Amygdala (tissue), 56 donors: ENCODE measurements around the gene CHRNB1.

Experiments
- DNase-seq, 56 donors: peaks; one replicate each; lab custom pipeline; 2025; lab: John Stamatoyannopoulos, UW

Gene CHRNB1, protein sequence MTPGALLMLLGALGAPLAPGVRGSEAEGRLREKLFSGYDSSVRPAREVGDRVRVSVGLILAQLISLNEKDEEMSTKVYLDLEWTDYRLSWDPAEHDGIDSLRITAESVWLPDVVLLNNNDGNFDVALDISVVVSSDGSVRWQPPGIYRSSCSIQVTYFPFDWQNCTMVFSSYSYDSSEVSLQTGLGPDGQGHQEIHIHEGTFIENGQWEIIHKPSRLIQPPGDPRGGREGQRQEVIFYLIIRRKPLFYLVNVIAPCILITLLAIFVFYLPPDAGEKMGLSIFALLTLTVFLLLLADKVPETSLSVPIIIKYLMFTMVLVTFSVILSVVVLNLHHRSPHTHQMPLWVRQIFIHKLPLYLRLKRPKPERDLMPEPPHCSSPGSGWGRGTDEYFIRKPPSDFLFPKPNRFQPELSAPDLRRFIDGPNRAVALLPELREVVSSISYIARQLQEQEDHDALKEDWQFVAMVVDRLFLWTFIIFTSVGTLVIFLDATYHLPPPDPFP

DNA sequence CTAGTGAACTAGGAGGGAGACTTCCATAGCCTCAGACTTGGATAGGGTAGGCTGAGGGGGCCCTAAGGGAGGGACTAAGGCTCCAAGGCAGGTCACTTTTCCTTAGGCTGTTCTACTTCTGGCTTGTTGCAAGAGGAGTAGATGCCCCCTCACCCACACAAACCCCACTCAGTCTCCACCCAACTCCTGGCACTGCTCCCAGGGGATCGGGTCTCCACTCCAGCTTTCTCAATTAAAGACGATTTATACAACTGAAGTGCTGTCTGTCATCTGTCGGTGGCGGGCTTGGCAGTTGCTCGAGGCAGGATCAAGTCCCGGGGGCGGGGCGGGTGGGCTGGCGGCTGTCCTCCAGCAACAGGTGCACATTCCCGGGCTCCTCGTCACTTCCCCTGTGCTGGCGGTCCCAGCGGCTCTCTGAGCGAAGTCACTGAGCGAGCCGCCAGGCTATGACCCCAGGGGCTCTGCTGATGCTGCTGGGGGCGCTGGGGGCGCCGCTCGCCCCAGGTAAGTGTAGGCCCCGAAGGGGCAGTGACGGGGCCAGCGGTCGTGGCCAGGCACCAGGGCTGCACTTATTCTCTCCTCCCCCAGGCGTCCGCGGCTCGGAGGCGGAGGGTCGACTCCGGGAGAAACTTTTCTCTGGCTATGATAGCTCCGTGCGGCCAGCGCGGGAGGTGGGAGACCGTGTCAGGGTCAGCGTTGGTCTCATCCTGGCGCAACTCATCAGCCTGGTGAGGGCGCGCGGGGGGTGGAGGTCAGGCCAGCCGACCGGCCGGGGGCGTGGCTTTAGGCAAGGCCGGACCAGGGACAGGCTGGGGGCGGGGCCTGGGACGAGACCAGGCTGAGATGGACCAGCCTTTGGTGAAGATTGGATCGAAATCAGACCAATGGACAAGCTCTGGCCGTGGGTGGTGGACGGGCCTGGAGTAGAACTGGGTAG, at the start of gene CHRNB1:
Gene CHRNB1 (plus strand): TSS at position 380 of the 937 bp plus-strand sequence. CDS start 67 bp downstream, at position 447.
- DNase-seq = peak in 46 of 56 donors; percentile 25 to 86 (median 54)

DNA sequence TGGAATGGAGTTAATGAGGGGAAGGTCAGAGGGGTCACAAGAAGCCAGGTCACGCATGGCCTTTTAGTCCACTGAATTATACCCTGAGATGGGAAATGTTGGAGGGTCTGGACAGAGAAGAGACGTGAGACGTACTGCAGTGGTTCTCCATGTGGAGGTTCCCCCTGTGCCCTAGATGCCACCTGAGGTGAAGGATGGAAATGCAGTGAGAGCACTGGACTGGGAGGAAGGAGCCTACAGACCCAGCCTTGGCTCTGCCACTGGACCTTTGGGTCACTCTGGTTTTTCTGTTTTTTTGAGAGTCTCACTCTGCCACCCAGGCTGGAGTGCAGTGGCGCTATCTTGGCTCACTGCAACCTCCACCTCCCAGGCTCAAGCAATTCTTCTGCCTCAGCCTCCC, 48.7 kb upstream of the CHRNB1 start:
- no peak for DNase-seq

DNA sequence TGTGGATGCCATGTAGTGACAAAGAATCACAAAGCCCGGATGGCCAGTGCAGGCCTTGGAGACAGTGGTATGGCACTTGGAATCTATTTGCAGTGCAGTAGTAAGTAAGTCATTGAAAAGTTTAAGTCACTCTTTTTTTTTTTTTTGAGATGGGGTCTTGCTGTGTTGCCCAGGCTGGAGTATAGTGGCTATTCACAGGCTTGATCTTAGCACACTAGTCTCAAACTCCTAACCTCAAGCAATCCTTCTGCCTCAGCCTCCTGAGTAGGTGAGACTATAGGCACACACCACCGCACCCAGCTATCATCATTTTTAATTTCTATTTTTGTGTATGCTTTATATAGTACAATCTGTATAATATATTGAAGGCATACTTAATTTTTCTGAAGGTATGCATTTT, 46.2 kb upstream of the CHRNB1 start:
- no peak for DNase-seq

DNA sequence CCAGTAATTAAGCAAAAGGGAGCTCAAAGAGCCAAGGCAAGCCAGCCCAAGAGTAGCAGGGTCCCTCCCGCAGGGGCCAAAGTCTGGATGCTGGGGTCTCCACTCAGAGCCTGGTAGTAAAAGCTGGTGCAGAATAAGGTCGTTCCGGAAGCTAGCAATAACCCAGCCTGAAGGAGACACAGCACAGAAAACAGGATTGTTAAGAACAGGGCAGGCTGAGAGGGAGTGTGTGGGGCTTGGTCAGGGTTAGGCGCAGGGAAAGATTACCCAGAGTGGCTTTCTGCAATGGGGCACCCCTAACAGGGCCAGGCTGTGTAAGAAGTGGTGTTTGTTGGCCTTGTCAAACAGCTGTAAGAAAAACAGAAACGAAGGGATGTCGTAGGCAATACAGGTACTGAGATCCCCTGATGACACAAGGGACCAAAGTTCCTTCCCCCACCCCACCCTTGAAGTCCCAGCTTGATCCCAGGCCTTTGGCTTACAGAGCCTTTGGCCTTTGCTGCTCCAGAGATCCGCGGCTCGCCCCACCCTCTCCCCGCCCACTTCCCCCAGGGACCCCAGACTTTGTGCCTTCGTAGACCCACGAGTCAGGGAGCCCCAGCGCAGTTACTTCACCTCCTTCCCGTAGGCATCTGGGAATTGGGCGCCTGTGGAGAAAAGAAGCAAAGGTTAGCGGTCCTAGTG, 41.7 kb upstream of the CHRNB1 start:
- peak in 1 of 56 donors; percentile 43 for DNase-seq

DNA sequence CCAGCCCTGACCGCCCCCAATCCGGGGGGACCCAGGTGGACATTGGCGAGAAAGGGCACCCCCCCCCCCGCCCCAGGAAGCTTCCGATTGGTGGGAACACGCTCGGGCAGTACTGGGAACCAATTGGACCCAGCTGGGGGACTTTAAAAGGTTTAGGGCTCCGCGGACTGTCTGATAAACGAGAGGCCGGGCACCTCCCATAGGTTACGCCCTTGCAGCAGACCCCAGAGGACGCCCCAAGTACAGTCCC, 41.2 kb upstream of the CHRNB1 start:
- DNase-seq = peak in 2 of 56 donors; percentile 73 to 78

DNA sequence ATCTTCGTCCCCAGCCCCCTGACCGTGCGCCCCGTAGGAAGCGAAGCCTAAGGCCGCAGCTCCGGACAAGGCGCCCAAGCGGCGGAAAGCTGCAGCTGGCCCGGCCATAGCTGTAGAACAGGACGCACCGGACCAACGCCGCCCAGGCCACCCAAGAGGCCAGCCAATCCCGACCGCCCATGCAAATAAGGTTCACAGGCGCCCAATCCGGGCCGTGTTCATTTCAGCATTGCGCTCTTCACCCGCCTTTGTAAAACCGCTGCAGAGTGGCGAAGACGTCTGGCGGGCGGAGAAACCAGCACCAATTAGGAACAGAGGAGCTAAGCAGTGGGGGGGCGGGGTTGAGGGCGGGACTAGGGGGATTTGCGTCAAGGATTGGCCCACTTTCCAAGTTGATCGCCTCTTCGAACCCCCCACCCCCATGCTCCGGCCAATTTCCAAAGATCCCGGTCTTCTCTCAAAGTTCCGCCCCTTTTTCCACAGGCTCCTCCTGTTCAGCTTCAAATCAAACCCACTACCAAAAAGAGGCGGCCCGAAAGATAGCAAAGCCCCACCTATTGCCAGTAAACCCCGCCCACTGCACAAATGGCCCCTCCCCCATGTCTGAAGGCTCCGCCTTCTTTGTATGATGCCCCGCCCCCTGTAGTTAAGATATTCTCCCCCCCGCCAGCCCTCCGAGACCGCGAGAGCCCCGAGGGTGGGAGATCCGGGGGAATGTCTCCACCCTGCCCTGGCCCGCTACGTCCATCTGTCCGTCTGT, 40.7 kb upstream of the CHRNB1 start, which contains the start of gene TMEM256:
Gene TMEM256 (minus strand): TSS at position 121 of the 760 bp plus-strand sequence. CDS start 13 bp downstream, at position 108.
- DNase-seq = peak; percentile 75 to 100 (median 99)

DNA sequence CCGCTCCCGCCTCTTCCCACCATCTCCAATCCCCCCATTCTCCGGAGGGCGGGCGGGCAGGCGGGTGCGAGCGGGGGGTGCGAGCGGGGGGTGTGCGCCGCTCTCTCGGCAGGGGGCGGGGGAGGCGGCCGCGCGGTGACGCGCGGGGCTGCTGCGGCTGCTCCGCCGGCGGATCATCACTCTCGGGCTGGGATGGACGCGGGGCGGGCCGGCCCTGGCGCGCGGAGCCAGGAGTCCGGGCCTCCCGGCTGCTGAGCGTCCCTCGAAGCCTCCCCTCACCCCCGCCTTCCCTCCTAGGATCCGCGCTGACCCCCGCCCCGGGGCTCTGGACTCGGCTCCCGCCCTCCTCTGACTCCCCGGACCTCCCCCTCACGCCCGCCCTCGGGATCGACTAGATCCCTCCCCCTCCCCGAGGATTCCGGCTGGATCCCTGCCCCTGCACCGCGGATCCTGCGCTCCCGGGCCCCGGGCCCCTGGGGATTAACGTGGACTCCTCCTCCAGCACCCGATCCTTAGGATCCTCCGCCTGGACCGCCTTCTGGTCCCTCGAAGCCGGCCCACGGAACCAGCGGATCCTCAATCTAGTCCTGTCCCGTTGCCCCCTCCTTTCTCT, 40.0 kb upstream of the CHRNB1 start:
- DNase-seq = peak in 17 of 56 donors; percentile 49 to 97 (median 74)

DNA sequence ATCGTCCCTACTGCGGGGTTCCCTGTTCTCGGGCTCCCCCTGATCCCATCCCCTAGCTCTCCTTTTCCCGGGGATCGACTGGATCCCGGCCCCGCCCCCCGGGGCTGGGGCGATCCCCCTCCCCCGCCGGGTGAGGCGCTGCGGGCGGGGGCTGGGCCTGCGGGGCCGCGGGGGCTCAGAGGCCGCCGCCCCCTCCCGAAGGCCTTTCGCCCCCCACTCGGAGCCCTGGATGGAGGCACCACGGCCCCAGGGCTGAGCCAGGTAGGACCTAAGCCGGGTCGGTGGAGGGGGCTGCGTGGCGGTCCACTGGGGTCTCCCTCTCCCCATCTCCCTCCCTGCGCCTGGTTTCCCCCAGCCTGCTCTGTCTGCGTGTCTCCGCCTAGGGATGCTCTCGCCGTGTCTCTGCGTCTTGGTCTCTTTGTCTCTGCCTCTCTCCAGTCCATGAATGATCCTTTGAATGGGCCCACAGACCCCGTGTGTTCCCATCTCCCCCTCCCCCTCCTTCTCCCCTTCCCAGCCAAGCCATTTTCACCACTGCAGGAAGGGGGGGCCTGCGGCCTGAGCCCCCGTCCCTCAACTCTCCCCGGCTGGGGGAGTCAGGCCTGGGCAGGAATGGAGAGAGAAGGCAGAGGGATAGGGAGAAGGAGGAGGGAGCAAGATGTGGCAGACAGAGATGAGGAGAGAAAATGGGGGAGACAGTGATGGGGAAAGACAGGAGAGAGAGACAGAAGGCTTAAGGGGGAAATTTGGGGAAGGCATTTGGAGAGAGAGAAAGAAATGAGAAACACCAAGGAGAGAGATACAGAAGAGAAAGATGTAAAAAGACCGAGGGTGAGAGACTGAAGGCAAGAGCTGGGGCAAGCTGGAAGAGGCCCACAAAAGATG, 39.3 kb upstream of the CHRNB1 start:
- DNase-seq = peak in 23 of 56 donors; percentile 13 to 61 (median 31)

DNA sequence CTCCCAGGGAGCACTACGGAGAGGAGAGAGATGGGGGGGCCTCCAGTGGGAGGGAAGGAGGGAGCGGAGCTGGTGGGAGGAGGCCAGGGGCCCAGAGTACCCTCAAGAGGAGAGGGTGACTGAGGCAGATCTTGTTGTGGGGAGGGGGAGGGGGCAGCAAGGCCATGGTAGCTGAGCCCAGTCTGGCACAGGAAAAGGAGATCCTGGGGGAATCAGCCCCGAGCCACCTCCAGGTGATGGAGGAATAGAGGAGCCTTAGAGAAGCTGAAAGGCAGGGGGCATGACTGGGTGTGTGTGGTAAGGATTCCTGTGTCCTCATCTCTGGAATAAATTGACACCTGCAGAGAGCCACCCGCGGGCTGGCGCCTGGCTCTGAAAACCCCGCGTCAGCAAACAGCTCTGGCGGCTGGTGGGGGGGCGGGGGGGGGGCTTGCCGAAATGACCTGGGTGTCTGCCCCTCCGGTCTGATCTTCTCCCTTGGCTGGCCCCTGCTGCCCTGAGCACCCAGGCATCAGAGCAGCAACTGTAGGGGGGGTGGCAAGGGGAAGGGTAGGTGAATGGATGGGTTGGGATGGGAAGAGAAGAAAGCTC, 38.5 kb upstream of the CHRNB1 start:
- no peak for DNase-seq

DNA sequence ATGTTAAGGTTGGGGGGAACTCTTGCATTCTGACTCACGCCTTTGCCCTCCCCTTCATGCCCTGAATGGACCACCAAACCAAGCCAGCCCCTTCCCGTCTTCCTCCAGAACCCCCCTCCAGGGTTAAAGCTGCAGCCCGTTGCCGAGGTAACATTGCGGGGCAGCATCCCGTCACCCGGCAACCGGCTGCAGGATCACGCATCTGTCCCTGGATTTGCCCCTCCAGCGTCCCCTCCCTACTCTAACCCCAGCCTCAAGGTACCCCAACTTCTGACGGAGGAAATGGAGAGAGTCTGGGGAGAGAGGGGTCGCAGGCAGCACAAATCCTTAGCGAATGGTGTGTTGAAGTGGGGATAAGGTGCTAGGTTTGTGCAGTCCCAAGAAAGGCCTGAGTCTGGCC, 37.8 kb upstream of the CHRNB1 start:
- no peak for DNase-seq

DNA sequence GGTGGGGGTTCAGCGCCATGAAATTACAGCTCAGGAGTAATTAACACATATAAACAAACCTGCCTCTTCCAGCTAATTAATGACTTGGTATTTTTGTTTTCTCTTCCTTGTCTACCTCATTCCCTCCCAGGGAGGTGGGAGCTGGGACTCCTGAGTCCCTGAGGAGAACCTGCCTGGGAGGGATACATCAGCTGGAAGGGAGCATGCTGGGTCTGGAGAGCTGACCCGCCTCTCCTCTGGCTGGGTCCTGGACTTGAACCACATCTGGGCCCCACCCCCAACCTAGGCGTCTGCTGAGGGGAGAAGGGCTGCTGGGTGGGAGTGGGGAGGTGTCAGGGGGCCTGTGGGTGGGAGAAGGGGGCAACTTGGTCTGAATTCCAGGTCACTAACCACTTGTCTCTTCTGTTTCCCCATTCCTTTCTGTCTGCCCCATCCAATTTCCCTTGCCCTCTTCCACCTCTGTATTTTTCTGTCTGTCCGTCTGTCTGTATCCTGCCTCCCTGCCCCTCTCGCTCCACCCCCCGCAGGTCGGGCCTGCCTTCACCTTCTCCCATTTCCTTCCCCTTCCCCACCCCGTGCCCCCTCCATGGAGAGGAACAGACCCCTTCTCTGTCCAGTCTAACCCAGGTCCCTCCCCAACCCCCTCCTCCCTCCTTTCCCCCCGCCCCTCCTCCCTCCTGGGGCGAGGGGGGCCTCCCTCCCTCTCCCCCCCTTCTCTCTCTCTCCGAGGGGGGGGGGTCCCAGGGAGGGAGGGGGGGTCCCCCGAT, 37.2 kb upstream of the CHRNB1 start, which contains the start of gene NLGN2:
Gene NLGN2 (plus strand): TSS at position 361 of the 767 bp plus-strand sequence. CDS start 411 bp downstream, outside the sequence.
- DNase-seq = no peak

DNA sequence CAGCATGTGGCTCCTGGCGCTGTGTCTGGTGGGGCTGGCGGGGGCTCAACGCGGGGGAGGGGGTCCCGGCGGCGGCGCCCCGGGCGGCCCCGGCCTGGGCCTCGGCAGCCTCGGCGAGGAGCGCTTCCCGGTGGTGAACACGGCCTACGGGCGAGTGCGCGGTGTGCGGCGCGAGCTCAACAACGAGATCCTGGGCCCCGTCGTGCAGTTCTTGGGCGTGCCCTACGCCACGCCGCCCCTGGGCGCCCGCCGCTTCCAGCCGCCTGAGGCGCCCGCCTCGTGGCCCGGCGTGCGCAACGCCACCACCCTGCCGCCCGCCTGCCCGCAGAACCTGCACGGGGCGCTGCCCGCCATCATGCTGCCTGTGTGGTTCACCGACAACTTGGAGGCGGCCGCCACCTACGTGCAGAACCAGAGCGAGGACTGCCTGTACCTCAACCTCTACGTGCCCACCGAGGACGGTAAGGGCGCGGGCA, 36.6 kb upstream of the CHRNB1 start:
- no peak for DNase-seq

DNA sequence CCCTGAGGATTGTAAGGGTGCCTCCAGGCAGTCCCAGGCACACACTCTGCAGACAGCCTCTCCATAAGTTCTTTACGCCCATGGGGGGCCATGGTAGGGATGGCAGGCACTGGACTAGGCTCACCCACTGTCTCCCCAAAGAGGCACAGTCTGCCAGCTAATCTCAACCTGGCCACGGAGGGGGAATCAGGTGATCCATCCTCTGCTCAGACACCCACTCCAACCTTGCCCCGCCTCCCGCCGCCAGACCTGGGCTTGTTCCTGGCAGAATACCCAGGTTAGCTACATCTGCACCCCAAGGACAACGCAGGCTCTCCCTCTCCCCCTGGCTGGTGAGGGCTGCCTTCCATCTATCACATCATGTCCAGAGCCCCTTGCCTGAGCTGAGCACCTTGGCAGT, 36.0 kb upstream of the CHRNB1 start:
- DNase-seq = no peak

DNA sequence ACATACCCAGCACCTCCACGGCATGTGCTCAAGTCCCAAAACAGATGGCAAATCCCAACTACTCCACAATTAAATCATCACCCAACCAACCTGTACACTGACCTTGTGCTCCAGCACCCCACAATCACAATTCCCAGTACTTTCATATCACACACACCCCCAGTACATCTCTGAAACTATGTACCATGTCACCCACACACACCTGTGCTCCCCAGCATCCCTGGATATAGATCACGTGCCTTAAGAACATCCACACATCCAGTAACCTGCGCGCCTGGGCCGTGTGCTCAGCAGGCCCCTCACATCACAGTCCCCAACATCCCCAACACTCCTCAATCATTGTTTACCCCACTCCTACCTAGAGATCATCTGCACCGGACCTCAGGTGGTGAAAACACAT, 35.1 kb upstream of the CHRNB1 start:
- no peak for DNase-seq

DNA sequence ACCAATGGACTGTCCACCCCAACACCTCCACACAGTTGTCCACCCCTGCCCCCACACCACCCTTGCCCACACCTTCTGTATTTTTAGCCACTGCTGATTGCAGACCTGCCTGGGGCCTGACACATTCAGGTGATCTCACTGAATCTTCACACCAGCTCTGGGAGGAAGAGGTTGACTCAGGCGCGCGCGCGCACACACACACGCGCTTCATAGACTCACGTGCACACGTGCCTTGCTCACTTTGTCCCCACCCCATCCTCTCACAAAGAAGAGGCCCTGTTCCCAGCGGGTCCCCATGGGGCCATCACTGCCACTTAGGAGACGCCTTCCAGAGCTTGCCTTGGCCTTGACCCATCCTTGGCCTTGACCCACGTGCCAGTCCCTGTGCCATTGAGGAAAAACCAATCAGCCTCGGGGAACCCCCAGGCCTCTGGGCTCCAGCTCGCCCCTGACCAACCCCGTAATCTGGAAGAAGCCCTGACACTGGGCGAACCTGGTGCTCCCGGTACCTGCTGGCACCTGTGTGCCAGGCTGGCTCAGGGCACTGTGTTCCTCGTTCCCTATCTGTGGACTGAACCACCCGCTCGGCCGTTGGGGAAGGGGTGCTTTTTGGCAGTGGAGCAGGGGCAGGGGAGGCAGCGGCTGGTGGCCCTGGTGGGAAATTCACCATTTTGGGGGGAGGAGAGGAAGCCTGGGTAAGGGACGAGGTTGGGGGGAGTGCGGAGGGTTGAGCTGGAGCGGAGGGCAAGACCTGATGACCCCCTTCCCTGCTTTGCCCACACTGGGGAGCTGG, 34.0 kb upstream of the CHRNB1 start:
- DNase-seq = no peak

DNA sequence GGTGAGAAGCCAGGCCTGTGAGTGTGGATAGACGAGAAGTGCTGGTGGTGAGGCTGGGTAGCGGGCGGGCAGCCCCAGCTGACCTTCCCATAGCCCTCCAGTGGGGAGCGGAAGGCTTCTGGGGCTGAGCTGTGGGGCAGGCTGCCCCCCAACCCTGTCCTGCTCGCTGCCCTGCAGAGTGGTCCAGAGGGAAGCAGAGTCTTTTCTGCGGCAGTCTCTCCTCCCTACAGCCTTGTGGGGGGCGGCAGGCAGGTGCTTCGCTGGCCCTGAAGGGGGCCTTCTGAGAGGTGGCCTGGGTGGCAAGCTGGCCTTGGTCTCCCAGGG, 33.5 kb upstream of the CHRNB1 start:
- no peak for DNase-seq
